GM18517 (cell line): ENCODE results near the gene CAMKK2.
"Not testable (repeated sequence)": the region's sequence is repeated elsewhere in the genome, so short reads cannot be mapped to it uniquely, and the experiment has no call there.

ENCODE experiments used
- ATAC-seq: cut with Tn5 transposase; IDR thresholded peaks from one replicate; pipeline ENCODE4 v1.9.1; 2021; ENCODE audit warnings: mild to moderate bottlenecking, moderate library complexity; ENCODE audit not compliant: unreplicated experiment

The CAMKK2 gene

GRCh38 chr12:121250359-121250758, 46.1 kb downstream of the CAMKK2 start:
- ATAC-seq = no peak

DNA sequence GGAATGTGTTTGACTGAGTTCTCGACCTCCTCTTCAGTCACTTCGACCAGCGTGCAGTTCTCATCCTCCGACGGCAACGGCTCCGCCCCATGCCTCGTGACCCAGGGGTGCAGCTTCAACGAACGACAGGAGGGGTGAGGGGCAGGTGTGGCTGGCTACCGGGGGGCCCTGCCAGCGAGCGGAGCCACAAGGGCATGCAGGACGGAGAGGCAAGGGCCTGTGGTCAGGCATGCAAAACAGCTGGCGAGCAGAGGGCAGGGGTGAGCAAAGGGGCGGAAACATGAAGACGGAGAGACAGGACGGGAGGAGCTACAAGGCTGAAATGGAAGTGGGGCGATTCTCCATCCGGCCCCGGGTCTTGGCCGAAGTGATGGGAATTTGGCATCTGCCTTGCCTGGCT, 47.9 kb downstream of the CAMKK2 start:
- peak; percentile 85 for ATAC-seq

DNA sequence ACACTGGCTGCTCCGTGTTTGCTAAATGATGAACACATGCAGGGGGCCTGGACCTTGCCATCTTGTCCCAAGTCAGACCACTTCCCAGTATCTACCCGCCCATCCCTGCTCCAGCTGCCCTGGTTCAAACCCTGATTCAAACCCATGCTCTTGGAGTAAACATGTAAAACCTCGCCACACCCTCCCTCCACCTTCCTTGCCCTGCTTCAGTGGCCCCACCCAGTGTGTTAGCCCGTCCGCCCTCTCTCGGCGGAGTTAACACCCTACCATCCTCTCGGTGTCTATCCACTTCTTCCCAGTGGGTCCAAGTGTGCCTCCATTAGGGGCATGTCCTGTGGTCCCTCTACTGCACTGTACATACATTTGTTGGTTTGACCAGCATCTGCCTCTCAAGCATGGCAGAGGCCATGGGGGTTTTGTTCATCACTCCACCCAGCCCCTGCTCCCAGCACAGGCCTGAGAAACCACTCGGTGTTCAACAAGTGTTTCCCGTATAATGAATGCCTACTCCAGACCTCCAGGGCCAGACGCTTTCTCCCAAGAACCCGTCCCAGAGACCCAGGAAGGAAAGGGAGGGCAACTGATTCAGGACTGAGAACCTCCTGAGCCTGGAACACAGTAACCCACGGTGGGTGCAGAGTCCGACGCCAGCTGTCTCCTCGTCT, 49.5 kb downstream of the CAMKK2 start:
- no peak for ATAC-seq

DNA sequence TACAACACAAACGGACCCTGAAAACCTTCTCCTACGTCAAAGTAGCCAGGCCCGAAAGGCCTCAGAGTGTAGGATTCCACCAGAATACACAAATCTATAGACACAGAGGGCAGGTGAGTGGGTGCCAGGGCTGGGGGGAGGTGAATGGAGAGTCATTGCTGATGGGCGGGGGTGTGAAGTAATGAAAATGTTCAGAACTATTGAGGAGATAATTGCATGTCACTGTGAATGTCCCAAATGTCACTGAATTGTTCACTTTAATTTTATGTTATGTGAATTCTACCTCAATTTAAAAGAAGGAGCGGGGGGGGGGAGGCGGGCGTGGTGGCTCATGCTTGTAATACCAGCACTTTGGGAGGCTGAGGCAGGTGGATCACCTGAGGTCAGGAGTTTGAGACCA, 50.6 kb downstream of the CAMKK2 start:
- no peak for ATAC-seq

GRCh38 chr12:121245031-121245430, 51.5 kb downstream of the CAMKK2 start:
- no peak for ATAC-seq

GRCh38 chr12:121241156-121241970, 55.1 kb downstream of the CAMKK2 start:
- no peak for ATAC-seq

GRCh38 chr12:121240484-121241101, 55.9 kb downstream of the CAMKK2 start:
- ATAC-seq = no peak

DNA sequence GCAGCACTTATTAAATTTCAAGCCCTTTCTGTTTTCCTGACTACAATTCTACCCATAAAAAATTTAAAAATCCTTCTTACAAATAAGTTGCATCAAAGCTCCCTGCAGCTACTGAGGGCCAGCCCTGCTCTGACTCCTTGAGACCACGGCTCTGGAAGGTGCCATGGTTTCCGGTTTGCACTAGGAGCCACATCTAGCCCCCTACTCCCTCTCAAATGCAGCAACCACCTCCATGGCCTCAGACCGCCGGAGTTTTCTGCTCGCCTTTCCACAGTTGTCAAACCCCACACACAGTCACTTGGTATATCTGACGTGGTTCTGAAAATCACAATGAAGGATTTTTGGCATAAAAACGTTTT, 56.5 kb downstream of the CAMKK2 start:
- ATAC-seq = no peak

DNA sequence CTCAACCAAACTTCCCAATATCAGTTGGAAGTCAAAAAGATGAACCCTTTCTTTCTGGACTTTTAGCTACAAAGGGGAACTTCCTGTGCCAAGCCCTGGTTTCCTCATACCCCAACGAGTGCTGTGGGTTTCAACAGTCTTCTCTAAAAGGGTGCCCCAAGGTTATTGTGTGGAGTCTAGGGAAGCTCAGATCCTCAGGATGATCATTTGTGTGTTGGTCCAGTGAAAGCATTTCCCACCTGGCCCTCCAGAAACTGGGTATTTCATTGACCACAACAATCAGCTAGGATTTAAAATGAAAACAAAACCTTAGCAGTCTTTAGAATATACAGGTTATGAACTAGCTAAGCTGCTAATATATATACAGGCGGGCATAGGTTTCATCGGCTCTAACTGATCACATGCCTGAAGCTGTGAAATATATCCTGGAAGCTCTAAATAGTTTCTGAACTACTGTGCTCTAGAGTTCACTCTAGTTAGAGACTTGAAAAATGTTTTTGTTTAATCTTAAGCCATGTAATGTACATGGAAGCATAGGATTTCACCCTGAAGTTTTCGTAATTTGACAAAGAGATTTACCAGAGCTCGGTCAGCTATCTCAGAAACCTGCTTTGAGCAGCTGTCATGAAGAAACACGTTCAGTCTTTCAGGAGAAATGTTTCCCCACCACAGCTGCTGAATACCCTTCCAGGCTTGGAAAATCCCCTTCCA, 57.0 kb downstream of the CAMKK2 start:
- ATAC-seq = no peak

- ATAC-seq = no peak
Measured at GRCh38 chr12:121238604-121239350, 57.7 kb downstream of the CAMKK2 start.

DNA sequence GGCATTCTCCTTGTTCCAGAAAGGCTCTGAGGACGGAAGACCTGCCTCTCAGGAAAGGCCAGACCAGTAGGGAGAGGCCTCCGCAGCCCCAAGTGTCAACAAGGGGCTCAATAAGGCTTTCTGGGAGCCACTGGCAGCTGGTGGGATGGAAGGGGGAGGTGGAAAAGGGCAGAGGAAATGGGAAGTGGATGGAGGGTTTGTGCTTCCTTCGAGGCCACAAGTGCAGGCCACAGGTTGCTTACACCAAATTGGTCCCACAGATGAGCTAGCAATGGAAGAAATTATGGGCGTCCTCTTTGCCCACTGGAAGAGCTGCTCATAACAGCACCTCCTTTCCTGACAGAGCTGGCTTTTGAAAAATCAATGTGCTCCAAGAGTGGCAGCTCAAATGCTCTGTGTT, 58.4 kb downstream of the CAMKK2 start:
- no peak for ATAC-seq

DNA sequence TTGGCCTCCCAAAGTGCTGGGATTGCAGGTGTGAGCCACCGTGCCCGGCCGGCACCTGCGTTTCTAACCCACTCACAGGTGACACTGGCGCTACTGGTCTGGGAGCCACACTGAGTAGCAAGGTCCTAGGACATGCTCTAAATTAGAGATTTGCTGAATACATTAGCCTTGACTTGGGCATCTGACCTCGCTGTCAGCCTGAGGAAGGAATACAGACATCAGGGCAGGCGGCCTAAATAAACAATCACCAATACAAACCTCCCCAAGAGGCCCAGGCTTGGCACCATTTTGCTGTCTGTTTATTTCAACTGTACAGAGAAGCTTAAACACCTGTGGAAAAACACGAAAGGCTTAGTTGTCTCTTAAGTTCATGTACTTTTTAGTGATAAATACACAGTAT, 59.1 kb downstream of the CAMKK2 start:
- ATAC-seq = no peak

DNA sequence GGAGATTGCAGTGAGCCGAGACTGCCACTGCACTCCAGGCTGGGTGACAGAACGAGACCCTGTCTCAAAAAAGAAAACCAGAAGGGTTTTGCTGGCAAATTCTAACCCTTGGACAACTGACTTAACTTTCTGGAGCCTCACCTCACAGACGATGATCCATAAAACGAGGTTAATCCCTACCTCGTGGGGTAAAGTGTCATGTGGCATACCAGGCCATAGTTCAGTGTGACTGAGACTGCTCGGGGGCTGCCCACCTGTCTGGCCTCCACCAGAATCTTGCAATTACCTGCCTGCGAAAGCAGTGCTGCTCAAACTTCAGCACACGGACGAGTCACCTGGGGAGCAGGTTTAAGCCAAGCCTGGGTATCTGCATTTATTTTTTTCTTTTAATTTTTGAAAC, 59.7 kb downstream of the CAMKK2 start:
- ATAC-seq = no peak

- no peak for ATAC-seq
Measured at GRCh38 chr12:121233628-121234020, 62.9 kb downstream of the CAMKK2 start.

- ATAC-seq = no peak
Measured at GRCh38 chr12:121232977-121233627, 63.4 kb downstream of the CAMKK2 start.

DNA sequence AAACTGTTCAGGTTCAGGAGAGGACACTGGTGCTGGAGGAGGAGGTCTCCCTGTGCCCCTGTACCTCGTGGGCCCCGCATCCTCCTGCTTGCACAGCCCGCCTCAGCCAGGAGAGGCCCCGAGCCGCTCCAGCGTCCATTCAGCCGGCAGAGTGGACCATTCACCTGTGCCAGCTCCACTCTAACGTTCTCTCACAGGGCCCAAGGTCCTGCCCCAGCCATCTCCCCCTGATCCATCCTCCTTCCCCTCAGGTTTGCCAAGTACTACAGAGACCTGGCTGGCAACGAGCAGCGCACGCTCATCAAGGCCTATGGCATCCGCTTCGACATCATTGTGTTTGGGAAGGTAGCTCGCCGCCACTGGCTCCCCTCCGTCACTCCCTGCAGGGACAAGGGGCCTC, 64.3 kb downstream of the CAMKK2 start:
- ATAC-seq = no peak

- no peak for ATAC-seq
Measured at GRCh38 chr12:121230538-121230907, 66.0 kb downstream of the CAMKK2 start.

DNA sequence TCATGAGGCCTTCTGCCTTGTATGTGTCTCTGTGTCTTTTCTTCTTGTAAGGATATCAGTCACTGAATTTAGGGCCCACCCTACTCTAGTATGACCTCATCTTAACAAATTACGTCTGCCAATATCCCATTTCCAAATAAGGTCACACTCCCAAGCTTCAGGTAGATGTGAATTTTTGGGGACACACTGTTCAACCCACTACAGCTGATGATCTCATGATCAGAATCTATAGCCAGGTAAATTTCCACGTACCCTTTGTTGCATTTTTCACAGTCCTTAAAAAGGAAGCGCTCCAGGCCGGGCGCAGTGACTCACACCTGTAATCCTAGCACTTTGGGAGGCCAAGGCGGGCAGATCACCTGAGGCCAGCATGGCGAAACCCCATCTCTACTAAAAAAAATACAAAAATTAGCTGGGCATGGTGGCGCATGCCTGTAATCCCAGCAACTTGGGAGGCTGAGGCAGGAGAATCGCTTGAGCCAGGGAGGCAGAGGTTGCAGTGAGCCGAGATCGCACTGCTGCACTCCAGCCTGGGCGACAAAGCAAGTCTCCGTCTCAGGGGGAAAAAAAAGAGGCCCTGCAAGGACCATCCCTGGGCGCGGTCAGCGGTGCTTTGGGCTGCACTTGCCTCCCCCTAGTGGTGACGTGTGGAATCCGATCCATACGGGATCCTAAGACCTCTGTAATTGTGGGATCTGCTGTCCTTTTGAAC, 66.5 kb downstream of the CAMKK2 start:
- not testable (repeated sequence) for ATAC-seq

- no peak for ATAC-seq
Measured at GRCh38 chr12:121228919-121229665, 67.4 kb downstream of the CAMKK2 start.
